CD4-positive, alpha-beta T cell treated with Interferon alpha-2 for 1 hour (primary cell): ENCODE data around the gene NACC1.

Experiments
- DNase-seq, 2 donors: peaks; one replicate each; pipeline ENCODE4 v3.0.0-alpha.2; 2020 to 2022

NACC1 gene

DNA sequence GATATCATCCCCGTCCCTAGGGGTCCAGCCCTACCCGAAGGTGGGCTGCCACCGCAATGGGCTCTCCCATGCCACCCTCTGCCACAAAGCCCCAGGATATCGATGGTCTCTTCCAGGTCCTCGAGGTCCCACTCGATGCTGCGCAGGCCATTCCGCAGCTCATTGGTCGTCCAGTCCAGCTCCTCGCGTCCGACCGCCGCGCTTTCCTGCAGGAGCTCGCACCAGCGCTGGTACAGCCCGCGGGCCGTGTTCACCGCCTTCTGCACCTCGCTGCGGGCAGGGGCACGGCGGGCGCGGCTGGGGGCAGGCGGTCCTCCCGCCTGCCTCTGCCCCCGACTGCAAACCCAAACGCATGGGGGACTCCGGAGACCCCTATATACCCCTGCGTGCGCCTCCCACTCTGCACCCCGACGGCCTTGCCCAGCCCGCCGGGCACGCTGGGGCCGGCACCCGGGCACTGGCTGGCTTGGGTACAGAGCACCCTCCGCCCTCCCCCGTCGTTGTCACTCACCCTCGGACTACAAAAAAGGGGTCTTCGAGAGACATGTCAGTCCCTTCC, 31.6 kb downstream of the NACC1 start:
- no peak for DNase-seq

DNA sequence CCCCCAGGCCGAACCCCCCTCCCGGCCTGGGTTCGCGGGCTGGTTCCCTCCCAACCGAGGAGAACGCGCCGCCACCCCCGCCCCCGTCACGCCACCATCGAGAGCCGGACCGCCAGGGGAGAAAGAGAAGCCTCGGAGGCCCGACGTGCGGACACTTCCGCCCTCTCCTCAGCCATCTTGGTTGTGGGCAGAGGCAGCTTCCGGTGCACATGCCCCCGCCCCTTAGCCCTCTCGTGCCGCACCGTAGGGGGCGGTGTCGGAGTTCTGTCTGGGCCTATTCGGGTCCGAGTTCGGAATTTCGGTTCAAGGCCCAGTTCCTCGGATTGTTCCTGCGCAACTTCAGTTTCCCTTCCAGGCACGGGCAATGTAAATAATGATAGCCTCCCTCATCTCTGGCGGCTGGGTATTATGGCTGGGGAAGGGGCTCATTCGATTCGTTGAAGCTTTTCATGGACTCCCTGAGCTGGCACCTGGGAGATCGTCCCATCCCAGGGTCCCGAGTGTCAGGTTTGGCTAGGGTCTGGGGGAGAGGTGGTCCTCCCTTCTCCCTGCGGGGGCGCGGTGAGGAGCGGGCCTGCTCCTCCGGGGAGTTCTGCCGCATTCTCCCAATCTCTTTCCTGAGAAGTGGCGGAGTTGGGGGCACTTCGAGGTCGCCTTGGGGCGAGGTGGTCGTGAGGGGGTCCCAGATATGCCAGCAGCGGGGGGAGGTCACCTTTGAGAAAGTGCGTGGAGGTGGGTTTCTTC, 32.3 kb downstream of the NACC1 start, which contains the start of the genes IER2 and STX10:
Gene IER2 (plus strand): TSS at position 225 of the 744 bp plus-strand sequence. CDS start 2,776 bp downstream, outside the sequence.
Gene STX10 (minus strand): TSS at position 189 of the 744 bp plus-strand sequence. CDS start 202 bp downstream, outside the sequence.
- DNase-seq, result peak; percentile 95

DNA sequence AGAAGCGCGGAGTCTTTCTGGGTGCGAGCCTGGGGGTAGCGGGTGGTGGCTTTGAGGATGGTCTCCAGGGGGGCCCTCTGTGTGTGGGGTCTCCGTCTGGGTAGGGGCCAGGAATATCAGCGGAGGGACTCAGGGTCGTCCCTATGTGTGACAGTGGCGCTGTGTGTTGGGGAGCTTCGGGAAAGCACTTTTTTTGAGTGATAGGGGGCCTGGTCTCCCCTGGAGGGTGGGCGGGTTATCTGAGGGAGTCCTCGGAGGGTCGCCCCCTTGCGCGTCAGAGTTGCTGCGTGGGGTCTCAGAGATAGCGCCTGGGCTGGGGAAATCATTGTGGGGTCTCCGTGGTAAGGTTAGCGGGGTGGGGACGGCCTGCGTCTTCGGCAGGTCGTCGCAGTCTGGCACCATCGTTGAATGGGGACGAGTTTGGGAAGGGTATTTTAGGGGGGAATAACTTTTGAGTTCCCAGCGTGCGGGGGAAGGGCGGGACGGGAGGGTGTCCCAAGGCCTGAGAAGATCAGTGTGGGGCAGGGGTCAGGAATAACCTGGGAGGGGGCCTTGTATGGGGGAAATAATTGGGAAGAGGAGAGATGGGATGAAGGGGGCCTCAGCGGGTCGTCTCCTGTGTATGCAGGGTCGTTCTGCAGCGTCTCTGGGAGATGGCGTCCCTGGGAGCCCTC, 33.0 kb downstream of the NACC1 start:
- DNase-seq, result peak in 1 of 2 donors; percentile 41

DNA sequence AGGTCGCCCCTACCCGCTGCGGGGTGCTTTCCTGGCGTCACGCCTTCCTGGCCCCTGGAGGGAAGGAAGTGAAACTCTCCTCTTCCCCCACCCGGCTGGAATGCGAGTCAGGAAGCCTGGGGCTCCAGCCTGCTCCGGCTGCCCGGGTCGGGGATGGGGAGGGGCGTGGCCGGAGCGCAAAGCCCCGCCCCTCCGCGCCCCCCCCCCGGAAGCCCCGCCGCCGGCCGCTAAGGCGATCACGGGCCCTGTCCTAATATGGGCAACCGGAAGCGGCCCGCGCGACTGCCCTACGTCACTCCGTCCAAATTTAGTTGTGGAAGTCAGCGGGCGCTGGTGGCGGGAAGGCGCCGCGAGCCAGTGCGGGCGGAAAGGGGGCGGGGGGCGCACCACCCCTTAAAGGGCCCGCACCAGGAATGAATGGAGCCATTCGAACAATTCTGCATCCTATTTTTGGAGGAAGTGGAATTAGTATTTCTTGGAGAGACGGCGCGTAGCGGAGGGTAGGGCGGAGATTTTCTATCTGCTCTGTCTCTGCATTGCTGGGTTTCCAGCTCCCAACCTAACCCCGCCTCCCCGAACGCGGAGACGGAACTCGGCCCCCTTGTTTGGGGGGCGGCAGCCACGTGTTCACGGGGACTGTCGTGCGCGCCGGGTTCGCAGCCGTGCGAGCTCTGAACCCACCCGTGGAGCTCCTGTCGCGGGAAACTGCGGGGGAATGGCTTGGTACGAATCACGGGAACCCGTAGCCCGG, 33.7 kb downstream of the NACC1 start:
- DNase-seq, result peak; percentile 96 to 97

DNA sequence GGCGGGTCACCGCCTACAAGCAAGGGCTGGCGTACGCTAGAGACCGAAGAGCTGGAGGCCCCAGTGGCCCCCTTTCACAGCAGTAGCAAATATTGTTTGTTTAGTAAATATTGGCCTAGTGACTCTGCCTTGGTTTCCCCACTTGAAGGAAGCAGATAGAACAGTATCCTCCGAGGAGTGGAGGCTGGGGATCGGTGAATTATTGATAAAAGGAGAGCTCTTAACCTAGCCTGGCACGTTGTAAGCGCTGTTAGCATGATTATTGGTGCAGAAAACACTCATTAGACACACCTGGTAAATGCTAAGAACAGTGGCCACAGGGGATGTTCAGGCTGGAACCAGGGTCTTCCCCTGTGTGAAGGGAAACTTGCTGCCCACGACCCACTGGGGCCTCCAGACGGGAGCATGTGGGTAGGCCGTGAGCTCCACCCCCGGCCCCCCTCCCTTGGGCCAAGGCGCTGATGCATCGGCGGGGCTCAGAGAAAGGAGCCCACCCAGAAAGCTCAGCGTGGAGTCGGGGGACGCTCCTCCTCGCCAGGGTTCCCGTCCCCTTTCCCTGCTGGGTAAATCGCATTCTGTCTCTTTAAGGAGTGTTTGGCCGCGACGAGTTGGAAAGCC, 34.4 kb downstream of the NACC1 start:
- DNase-seq, result no peak

DNA sequence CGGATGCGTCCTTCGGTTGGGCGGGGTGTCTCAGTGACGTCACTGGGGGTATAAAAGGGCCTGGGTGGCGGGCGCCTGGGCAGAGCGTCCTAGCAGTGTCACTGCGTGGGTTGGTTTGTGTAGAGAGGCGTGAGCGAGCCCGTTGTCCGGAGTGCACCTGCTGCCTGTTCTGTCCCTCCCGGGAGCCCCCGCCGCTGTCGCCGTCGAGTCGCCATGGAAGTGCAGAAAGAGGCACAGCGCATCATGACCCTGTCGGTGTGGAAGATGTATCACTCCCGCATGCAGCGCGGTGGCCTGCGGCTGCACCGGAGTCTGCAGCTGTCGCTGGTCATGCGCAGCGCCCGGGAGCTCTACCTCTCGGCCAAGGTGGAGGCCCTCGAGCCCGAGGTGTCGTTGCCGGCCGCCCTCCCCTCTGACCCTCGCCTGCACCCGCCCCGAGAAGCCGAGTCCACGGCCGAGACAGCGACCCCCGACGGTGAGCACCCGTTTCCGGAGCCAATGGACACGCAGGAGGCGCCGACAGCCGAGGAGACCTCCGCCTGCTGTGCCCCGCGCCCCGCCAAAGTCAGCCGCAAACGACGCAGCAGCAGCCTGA, 35.0 kb downstream of the NACC1 start:
- DNase-seq, result peak; percentile 96 to 99

DNA sequence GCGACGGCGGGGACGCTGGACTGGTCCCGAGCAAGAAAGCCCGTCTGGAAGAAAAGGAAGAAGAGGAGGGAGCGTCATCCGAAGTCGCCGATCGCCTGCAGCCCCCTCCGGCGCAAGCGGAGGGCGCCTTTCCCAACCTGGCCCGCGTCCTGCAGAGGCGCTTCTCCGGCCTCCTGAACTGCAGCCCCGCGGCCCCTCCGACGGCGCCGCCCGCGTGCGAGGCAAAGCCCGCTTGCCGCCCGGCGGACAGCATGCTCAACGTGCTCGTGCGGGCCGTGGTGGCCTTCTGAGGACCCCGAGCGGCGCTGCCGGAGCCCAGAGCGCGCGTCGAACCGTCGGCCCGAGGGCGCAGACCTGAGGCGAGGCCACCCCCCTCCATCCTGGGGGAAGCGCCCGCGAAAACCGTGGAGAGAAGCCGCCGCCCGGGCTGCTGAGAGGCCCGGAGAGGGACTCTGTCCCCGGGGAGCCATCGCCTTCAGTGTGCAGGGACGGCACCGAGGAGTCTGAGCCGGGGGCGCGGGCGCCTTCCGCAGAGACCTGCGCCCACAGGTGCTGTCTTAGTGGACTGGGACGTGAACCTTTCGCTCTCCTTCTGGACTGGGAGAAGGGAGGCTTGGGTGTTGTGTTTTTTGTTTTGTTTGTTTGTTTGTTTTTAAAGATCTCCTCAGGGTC, 35.6 kb downstream of the NACC1 start:
- DNase-seq, result peak in 1 of 2 donors; percentile 6

DNA sequence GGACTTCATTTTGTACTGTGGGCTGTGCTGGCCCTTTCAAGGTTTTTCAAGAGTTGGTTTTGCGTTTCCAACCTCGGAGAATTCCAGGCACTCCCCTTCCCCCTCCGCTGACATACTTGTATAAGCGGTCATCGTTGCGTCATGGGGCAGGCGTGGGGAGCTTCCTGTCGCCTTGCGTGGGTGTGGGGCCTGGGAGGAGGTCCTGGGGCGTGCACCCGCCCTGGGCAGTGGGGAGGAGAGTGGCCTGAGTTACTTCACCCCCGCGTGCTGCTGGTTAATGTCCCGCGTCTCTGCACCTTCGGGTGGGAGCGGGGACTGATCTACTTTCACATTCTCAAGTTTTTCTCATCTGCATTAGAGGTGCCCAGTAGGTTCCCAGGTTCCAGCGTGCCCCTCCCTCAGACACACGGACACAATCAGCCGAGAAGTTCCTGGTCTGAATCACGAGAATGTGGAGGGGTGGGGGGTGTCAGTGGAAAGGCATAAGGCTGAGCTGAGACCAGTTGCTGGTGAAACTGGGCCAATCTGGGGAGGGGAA, 36.2 kb downstream of the NACC1 start:
- DNase-seq, result peak; percentile 61 to 75

DNA sequence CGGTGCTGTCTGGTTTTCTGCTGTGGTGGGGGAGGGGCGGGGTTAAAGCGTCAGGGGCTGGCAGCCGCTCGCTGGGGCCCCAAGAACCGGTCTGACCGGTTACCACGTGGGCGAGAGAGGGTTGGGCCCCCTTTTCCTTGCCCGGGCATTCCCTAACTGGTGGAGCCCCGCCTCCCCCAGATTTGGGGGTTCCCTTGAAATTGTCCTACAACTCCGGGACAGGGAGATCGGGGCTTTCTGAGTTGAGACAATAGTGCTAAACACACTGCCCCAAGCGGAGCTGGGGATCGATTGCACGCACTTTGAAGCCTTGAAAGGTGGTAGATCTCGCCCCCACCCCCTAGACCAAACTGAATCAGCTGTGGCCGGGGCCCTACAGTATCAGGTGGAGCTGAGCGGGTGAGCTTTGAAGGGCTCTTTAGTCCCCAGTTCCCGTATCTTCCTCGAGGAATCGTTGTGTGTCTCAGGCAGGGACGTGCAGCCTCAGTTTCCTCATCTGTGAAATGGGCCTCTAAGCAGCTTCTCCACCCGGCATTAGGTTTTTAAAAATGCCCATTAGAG, 36.9 kb downstream of the NACC1 start:
- DNase-seq, result peak; percentile 87 to 89

DNA sequence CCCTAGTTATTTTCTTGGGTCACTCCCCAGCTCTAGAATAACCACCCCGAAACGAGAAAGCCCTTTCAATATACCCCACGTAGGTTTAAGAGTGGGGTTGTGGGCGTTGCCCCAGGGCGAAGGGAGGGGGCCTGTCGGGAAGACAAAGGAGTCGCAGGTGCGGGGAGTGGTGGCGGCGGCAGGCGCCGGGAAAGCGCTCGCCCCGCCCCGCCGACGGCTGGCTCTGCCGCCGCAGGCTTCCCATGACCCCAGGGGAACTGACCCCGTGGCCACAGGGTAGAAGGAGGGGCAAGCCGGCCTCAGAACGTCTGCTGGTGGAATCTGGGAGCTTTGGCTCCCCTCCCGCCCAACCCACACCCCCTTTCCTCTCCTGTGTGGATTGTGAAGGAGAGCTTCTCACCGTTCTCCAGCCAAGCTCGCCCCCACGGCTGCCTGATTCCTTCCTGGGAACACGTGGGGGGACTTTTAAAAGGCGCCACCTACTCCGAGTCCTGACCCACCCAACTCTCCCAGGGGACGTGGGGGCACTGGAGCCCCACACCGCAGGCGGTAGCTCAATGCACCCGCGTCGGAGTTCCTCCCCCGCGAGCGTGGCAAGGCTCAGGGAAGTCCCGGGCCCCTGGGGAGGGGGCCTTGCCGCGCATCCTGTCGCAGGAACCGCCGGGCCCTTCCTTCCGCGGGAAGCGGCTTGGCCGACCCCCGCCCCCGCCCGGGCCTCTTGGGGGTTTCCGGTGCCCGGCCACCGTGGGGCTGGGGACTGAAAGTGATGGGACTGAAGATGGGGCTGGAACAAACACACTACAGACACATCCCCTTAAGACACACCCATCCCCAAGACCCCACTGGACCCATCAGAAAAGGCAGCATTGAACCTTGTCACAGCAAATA, 37.7 kb downstream of the NACC1 start:
- DNase-seq, result peak; percentile 90 to 91

DNA sequence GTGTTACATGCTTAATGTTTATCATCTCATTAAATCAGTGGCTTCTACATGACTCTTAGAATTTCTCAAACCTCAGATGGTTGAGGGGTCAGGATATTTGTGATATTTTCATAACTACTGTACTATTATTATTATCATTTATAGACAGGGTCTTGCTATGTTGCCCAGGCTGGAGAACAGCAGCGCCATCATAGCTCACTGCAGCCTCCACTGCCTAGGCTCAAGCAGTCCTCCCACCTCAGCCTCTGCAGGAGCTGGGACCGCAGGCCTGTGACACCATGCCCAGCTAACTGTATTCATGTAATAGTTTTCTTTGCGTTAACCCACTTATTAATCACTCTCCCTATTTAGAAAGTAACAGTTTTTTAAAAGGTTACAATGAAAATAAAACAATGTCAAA, 41.6 kb downstream of the NACC1 start:
- DNase-seq, result no peak

DNA sequence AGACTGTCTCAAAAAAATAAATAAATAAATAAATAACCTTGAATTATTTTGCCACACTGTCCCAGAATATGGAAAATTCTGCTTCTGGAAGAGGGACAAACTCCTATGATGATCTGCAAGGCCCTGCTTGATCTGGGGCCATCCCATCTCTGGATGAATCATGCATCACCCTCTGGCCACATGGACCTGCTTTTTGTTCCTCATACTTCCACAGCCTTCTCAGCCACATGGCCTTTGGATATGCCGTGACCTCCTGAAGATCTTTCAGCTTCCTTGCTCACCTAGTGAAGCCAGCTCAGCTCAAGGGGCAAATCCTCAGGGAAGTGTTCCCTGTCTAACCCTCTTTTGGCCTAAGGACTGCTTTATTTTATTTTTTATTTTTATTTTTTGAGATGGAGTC, 42.5 kb downstream of the NACC1 start:
- DNase-seq, result no peak

DNA sequence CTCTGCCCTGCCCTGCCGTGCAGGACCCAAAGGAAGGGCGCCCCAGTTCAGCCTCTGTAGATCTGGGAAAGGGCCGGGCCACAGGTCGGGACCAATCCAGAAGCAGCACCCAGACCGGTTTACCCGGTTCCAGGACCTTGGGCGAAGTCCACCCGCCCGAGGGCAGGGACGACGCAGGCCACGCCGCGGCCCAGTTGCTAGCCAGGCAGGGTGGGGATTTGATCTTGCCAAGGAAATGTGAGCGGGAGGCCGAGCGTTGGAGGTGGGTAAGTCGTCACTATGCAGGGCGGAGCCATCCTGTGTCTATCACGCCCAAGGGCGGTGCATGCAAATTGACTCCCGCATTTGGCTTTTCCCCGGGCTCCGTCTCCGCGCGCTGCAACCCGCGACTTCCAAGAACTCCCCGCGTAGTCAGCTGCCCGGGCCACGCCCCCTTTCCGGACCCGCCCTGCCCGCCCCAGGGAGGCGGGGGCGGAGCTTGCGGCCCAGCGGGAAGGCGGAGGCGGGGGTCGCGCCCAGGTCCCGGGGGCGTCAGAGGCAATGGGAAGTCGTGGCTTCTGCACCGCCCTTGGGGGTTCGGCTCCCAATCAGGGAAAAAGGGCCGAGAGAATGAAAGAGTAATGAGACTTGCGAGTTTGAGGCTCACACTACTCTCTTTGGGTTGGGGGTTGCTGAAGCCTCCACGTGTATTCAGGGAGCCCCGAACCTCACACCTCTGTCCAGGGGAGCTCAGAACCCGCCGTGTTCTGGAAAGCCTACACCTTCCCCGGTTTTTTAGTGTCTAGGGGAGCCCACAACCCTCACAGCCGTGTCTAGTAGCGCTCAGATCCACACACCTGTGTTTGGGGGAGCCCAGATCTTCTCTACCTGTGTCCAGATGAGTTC, 44.9 kb downstream of the NACC1 start:
- DNase-seq, result peak; percentile 91 to 93

DNA sequence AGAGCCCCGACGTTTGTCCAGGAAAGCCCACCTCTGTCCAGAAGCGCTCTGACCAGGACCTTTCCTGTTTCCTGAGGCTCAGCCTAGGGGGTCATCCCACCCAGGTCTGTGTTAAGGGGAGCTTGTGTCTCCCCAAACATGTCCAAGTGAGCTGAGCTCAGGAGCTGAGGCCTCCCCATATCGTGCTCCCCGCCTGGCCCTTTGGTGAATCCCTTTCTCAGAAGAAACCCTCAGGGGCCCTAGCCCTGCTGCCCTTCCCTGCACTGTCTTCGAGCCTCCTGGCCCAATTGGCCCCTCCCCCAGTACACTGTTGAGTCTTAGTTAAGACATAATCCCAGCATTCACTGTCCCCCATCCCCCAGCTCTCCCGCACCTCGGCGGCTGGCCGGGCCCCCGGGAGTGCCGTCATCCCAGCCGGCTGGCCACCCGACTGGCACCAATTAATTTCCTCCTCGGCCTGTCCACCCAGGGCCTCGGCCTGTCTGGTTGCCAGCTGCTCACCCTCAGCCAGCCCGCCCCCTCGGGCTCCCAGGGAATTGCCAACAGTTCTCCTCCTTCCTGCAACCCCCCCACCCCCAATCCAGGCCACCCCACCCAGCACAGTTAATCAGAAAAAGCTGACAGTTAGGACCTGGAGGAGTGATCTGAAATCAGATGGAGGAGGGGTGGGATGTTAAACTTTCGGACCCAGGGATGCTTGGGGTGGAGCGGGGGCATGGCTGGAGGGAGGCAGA, 45.7 kb downstream of the NACC1 start:
- peak; percentile 40 to 55 for DNase-seq

DNA sequence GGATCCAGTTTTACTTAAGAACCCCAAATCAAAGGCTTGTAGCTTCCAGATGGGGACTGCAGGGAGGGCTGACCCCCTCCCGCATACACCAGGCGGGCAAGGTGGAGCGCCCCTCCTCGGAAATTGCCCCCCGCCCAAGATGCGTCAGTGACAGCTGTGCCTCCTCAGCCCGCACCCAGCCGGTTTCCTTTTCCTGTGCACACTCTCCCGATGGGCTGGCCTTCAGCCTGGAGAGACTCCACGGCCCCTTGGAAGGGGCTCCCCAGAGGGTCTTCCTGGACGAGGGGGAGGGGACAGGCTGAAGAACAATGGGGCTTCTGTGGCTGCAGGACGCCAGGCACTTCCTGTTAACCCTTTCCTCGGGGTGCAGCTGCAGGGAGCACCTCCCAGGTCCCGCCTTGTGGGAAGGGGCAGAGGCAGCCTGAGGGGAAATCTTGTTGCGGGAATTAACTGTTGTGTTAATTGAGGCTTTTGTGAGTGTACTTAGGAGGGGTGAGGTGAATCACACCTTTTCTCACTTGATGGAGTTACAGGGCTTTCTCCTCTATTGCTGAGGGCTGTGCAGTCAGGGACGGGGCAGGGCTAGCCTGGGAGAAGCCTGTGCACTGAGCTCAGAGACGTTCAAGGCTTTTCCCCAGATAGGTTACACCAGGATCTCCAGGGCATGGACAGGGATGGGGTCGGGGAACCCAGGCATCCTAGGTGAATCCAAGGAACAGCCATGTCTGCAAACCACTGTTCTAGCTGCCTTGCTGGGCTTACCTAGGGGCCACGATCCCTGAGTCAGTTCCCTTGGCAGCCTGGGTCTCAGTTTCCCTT, 46.5 kb downstream of the NACC1 start:
- DNase-seq, result peak; percentile 42 to 66

DNA sequence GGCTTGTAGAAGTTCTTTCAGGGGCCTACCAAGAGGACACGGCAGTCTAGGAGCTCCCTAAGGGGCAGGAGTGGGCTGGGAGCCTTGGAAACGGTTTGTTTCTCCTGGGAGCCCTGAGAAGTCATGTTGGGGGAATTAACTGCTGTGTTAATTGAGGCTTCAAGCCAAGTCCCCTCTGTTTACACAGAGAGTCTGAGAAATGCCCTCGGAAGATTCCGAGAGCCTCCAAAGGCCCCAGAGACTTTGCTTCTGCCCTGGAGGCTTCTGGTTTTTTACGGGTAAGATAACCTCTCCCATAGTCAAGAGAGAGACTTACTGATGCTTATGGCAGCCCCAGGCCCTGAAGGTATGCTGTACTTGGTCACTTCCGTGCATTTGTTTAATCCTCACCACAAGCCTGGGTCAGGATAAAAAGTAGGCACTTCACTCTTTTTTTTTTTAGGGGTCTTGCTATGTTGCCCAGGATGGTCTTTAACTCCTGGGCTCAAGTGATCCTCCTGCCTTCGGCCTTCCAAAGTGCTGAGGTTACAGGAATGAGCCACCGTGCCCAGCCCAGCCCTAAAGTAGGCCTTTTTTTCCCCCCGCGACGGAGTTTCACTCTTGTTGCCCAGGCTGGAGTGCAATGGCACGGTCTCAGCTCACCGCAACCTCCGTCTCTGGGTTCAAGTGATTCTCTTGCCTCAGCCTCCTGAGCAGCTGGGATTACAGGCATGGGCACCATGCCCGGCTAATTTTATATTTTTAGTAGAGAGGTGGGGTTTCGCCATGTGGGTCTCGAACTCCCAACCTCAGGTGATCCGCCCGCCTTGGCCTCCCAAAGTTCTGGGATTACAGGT, 47.3 kb downstream of the NACC1 start:
- DNase-seq, result no peak
